GM12878 (cell line): ENCODE data around the gene KIFC1. TPM values are rescaled to one million over a fixed set of nuclear protein-coding genes. Genes with fewer than 3 reads are reported as not detected.

Source experiments
- ATAC-seq: fragments of 200-7000 bp; cut with Tn5 transposase; 3 replicates; pipeline ENCODE4 v1.9.1; 2020; ENCODE audit warnings: mild to moderate bottlenecking, moderate library complexity
- BruUV-seq: library from RNA; stranded (reverse); fragments of 400-500 nt; replicated peaks from 2 replicates; lab custom pipeline; 2021; lab: Mats Ljungman, UMichigan
- CTCF ChIA-PET: fragments of 300-600 bp; sonication (Branson Sonifier 250); formaldehyde crosslinking; extraction: SDS; loops from one replicate; lab custom pipeline; 2021; ENCODE audit warnings: inconsistent platforms; lab: Yijun Ruan, JAX
- POLR2A ChIA-PET: fragments of 350-600 bp; formaldehyde crosslinking; extraction: SDS; loops from one replicate; lab custom pipeline; 2021; ENCODE audit warnings: inconsistent platforms; lab: Charles Lee
- RAD21 ChIA-PET: fragments of 300-600 bp; sonication (Branson Sonifier 250); formaldehyde crosslinking; loops from one replicate; lab custom pipeline; 2023; ENCODE audit warnings: antibody characterized with exemption; ENCODE audit not compliant: unreplicated experiment; lab: Charles Lee
- SMC1A ChIA-PET: fragments of 300-600 bp; sonication (Branson Sonifier 250); formaldehyde crosslinking; loops from one replicate; lab custom pipeline; 2023; ENCODE audit not compliant: unreplicated experiment, uncharacterized antibody; lab: Charles Lee
- DNase-seq: peaks from one replicate; pipeline ENCODE4 v3.0.0-alpha.2; 2011; ENCODE audit warnings: low read depth, low spot score
- FAIRE-seq: peaks from 3 replicates; lab custom pipeline; 2011; peaks lifted over from hg19 to GRCh38; lab: Jason Lieb, UNC
- H2AFZ ChIP-seq: 2 replicates; pipeline ENCODE4 v1.6.0; 2011; ENCODE audit warnings: low read depth, low read length, control low read depth; ENCODE audit not compliant: control insufficient read depth
- H3K27ac ChIP-seq: 2 replicates; pipeline ENCODE4 v1.5.1; 2011; ENCODE audit warnings: control low read depth; ENCODE audit not compliant: control insufficient read depth, insufficient read depth
- H3K27me3 ChIP-seq, 2 experiments: replicated peaks in 1 of 2; 2 replicates each; pipeline versions ENCODE4 v1.6.0 to v1.6.1; 2011; ENCODE audit warnings: low read length in 1 of 2; ENCODE audit not compliant: control insufficient read depth in 2 of 2, insufficient read depth in 2 of 2
- H3K36me3 ChIP-seq, 2 experiments: 2 replicates each; pipeline ENCODE4 v1.5.1; 2011; ENCODE audit warnings: low read length in 1 of 2; ENCODE audit not compliant: control insufficient read depth in 2 of 2, insufficient read depth in 2 of 2
- H3K4me1 ChIP-seq: 2 replicates; pipeline ENCODE4 v1.6.1; 2011; ENCODE audit warnings: mild to moderate bottlenecking, low read length, moderate library complexity, mixed read lengths; ENCODE audit not compliant: control insufficient read depth, insufficient read depth
- H3K4me2 ChIP-seq: 2 replicates; pipeline ENCODE4 v1.6.0; 2011; ENCODE audit warnings: control low read depth; ENCODE audit not compliant: control insufficient read depth, insufficient read depth
- H3K4me3 ChIP-seq: fragments of 200-600 bp; sonication (generic); 2 replicates; pipeline ENCODE4 v1.5.1; 2016
- H3K79me2 ChIP-seq: 2 replicates; pipeline ENCODE4 v1.6.0; 2011; ENCODE audit warnings: low read length; ENCODE audit not compliant: control insufficient read depth, insufficient read depth
- H3K9ac ChIP-seq: 2 replicates; pipeline ENCODE4 v1.8.0; 2011; ENCODE audit warnings: low read length, control low read depth, mixed read lengths; ENCODE audit not compliant: control insufficient read depth, insufficient read depth
- H3K9me3 ChIP-seq: replicated peaks from 3 replicates; pipeline ENCODE4 v1.5.1; 2011; ENCODE audit warnings: mild to moderate bottlenecking, low read length; ENCODE audit not compliant: control insufficient read depth, insufficient read depth
- H4K20me1 ChIP-seq: 2 replicates; pipeline ENCODE4 v1.6.0; 2011; ENCODE audit not compliant: control insufficient read depth, insufficient read depth
- BCL3 ChIP-seq: IDR thresholded peaks from 2 replicates; pipeline ENCODE4 v1.6.1; 2011; ENCODE audit warnings: borderline replicate concordance, low read depth, mild to moderate bottlenecking, moderate library complexity, low read length; ENCODE audit not compliant: insufficient read depth, poor library complexity, severe bottlenecking
- CUX1 ChIP-seq: IDR thresholded peaks from 2 replicates; pipeline ENCODE4 v1.6.1; 2012; ENCODE audit warnings: improper control_type of control experiment, low read depth, low read length; ENCODE audit not compliant: insufficient replicate concordance
- EED ChIP-seq: sonication (generic); IDR thresholded peaks from 2 replicates; pipeline ENCODE4 v1.6.1; 2016; ENCODE audit warnings: antibody characterized with exemption, low read depth
- EP300 ChIP-seq, 2 experiments: fragments of 150-350 bp in 1 of 2; IDR thresholded peaks; 2 replicates each; pipeline ENCODE4 v1.6.1; 2011 to 2012; ENCODE audit warnings: low read depth in 2 of 2, low read length in 2 of 2, borderline replicate concordance in 1 of 2, improper control_type of control experiment in 1 of 2, inconsistent platforms in 1 of 2; ENCODE audit not compliant: control insufficient read depth in 1 of 2
- MEF2B ChIP-seq: fragments of 450-650 bp; IDR thresholded peaks from 2 replicates; pipeline ENCODE4 v1.6.1; 2018; ENCODE audit warnings: mild to moderate bottlenecking, moderate library complexity; ENCODE audit not compliant: partially characterized antibody, poor library complexity, severe bottlenecking
- PRDM15 ChIP-seq: fragments of 450-650 bp; formaldehyde crosslinking; IDR thresholded peaks from 2 replicates; pipeline ENCODE4 v1.4.0; 2020; ENCODE audit warnings: mild to moderate bottlenecking, moderate library complexity
- RAD51 ChIP-seq: fragments of 450-650 bp; IDR thresholded peaks from 2 replicates; pipeline ENCODE4 v1.6.1; 2016; ENCODE audit warnings: moderate library complexity, mild to moderate bottlenecking, inconsistent platforms
- RCOR1 ChIP-seq: conservative IDR thresholded peaks from 2 replicates; pipeline ENCODE4 v1.6.1; 2012; ENCODE audit warnings: low read depth, low read length, improper control_type of control experiment
- SIN3A ChIP-seq: IDR thresholded peaks from 2 replicates; pipeline ENCODE4 v1.6.1; 2012; ENCODE audit warnings: low read depth, low read length, improper control_type of control experiment
- STAT1 ChIP-seq: fragments of 450-650 bp; conservative IDR thresholded peaks from 2 replicates; pipeline ENCODE4 v1.6.1; 2014; ENCODE audit warnings: antibody characterized with exemption, mild to moderate bottlenecking
- SUPT20H ChIP-seq: IDR thresholded peaks from 2 replicates; pipeline ENCODE4 v1.6.1; 2011; ENCODE audit warnings: low read depth, mild to moderate bottlenecking, low read length, moderate library complexity, borderline replicate concordance; ENCODE audit not compliant: control insufficient read depth
- WGBS: methylation state at CpG from one replicate; pipeline ENCODE4 v1.1.6; 2016; ENCODE audit warnings: low lambda C conversion rate; ENCODE audit not compliant: insufficient replicate concordance, insufficient coverage; ENCODE audit errors: missing lambda C conversion rate; 5-methylcytosine and 5-hydroxymethylcytosine counted together
- in situ Hi-C: fragments of 300-500 bp; cut with MboI; formaldehyde crosslinking; loops from 9 replicates; pipeline ENCODE4 v1.14.3; 2018; ENCODE audit warnings: mixed read lengths
- intact Hi-C: fragments of 100-400 bp; cut with micrococcal nuclease; formaldehyde crosslinking; loops from one replicate; pipeline ENCODE4 v1.14.2; 2022; ENCODE audit not compliant: unreplicated experiment
- polyA plus RNA-seq, 11 experiments: library from polyadenylated mRNA; depleted of rRNA in 4 of 11; unstranded in 6 of 11; stranded (reverse) in 5 of 11; fragments of >200 nt; fragmentation: Nextera tagmentation in 4 of 11; fragmentation: Illumina TruSeq in 1 of 11; extraction: Ambion mirVana in 4 of 11; extraction: Trizol in 1 of 11; gene quantifications; 1 replicate in 1 of 11; 2 replicates in 10 of 11; pipeline versions ENCODE4 v1.2.1 to v1.2.3, GENCODE V29; 2011 to 2016; ENCODE audit warnings: inconsistent platforms in 2 of 11, missing spikeins in 2 of 11, low read depth in 1 of 11
- total RNA-seq, 4 experiments: library from RNA; depleted of rRNA in 3 of 4; stranded (reverse); fragments of >200 nt in 3 of 4; fragmentation: Illumina TruSeq in 1 of 4; extraction: Trizol in 1 of 4; gene quantifications; 2 replicates each; pipeline versions ENCODE4 v1.2.1 to v1.2.3, GENCODE V29; 2013 to 2021

Gene KIFC1
- total and polyA plus RNA-seq, 10 of the 15 experiments (the other 5 are each of a cell fraction or from before 2014, with no cell fraction given), result 1.8 to 87.4 (median 54.4) TPM

- H3K4me2 ChIP-seq, result peak overlapping the region; percentile 93
- H3K27me3 ChIP-seq, result no peaks in the 10 kb centered on the region
- SMC1A ChIA-PET, result interaction anchor here (1.2 to 1.6 kb wide), 3 partner anchors 17 to 147 kb away, joined by 3 to 8 read pairs (median 6); partner anchors contain the start of gene ZBTB9
- CTCF ChIA-PET, result interaction anchor here (1.3 kb wide), 1 partner anchor 153 kb away, joined by 3 read pairs; no protein-coding TSS in a partner anchor
- no peaks in the 10 kb centered on the region for H3K9me3 ChIP-seq
- intact Hi-C loops (no loop called here), in situ Hi-C loops (no loop called here)
- WGBS, result 2% methylated on average over 7 of the region's 12 CpGs
- H3K36me3 ChIP-seq, result no peaks in the 10 kb centered on the region
- ATAC-seq (peak; percentile 41), FAIRE-seq (no peak), DNase-seq (no peak)
- RAD21 ChIA-PET, result interaction anchor here (0.6 to 2.6 kb wide), 3 partner anchors 11 to 175 kb away, joined by 3 to 10 read pairs (median 5); no protein-coding TSS in a partner anchor
- no peaks in the 10 kb centered on the region for H4K20me1 ChIP-seq
- peaks cover 6% of the 10 kb centered on the region for H3K79me2 ChIP-seq
- peak overlapping the region; percentile 20; the same call in 1 of the 2 replicates for H3K27ac ChIP-seq
- no TSS peak for BruUV-seq
- peak overlapping the region; percentile 33 for H2AFZ ChIP-seq
- H3K9ac ChIP-seq, result peak overlapping the region; percentile 35
- H3K4me1 ChIP-seq, result peaks cover 46% of the 10 kb centered on the region
- POLR2A ChIA-PET, result interaction anchor here (0.6 to 1.8 kb wide), 3 partner anchors 14 to 147 kb away, joined by 5 to 11 read pairs (median 6); partner anchors contain the start of genes BAK1 and CUTA
- H3K4me3 ChIP-seq, result peak overlapping the region; percentile 80
- TF ChIP-seq SUPT20H (no peak), CUX1 (no peak), EED (0 out of 2 replicates have a peak, but pooled peaks have one; percentile 29), EP300 (IDR thresholded peaks at IDR 0.05; ENCODE audit: borderline replicate concordance in 1 of 2, control insufficient read depth in 1 of 2, low read depth in 2 of 2, low read length in 2 of 2) (no peak), BCL3 (no peak), STAT1 (no peak), RCOR1 (no peak), MEF2B (peak; percentile 27), PRDM15 (CRISPR knock-in tag) (no peak), RAD51 (no peak), SIN3A (no peak)
These were observed 40.4 kb downstream of the KIFC1 start for GRCh38 chr6:33431880-33432541.
